HCT116 (cell line): Measurements from ENCODE around the gene KLF6. TPM values are rescaled to one million over a fixed set of nuclear protein-coding genes. Genes with fewer than 3 reads are reported as not detected.

ENCODE experiments used
- ATAC-seq: fragments of 200-7000 bp; cut with Tn5 transposase; 2 replicates; pipeline ENCODE4 v1.9.1; 2020; ENCODE audit warnings: mild to moderate bottlenecking, moderate library complexity
- Bru-seq: library from RNA; stranded (reverse); fragments of 400-500 nt; gene quantifications from one replicate; lab custom pipeline; 2021; lab: Mats Ljungman, UMichigan
- BruChase-seq, 2 experiments: library from RNA; stranded (reverse); fragments of 400-500 nt; gene quantifications; one replicate each; lab custom pipeline; 2021; lab: Mats Ljungman, UMichigan
- BruUV-seq: library from RNA; stranded (reverse); fragments of 400-500 nt; replicated peaks from 2 replicates; lab custom pipeline; 2021; lab: Mats Ljungman, UMichigan
- CTCF ChIA-PET: fragments of 300-600 bp; sonication (Branson Sonifier 250); formaldehyde crosslinking; loops from one replicate; lab custom pipeline; 2021; ENCODE audit warnings: antibody characterized with exemption; lab: Charles Lee
- POLR2A ChIA-PET: fragments of 300-600, 350-600 bp; sonication (Branson Sonifier 250); formaldehyde crosslinking; loops from one replicate; lab custom pipeline; 2021; ENCODE audit warnings: antibody characterized with exemption; lab: Charles Lee
- RAD21 ChIA-PET, 2 experiments: fragments of 300-600 bp; sonication (Branson Sonifier 250); formaldehyde crosslinking; loops; one replicate each; lab custom pipeline; 2023; ENCODE audit warnings: low total read pairs in 2 of 2; ENCODE audit not compliant: uncharacterized antibody in 2 of 2, unreplicated experiment in 2 of 2, low non-redundant PET in 1 of 2; lab: Charles Lee
- DNase-seq: peaks from one replicate; pipeline ENCODE4 v3.0.0-alpha.2; 2010; ENCODE audit warnings: low read depth, low spot score
- H2AFZ ChIP-seq: fragments of 200-600 bp; shearing (Covaris generic), sonication (generic); 2 replicates; pipeline ENCODE4 v1.6.1; 2017; ENCODE audit warnings: low read depth, mixed run types, mixed read lengths, antibody characterized with exemption, low read length; ENCODE audit not compliant: poor library complexity, severe bottlenecking
- H3K27ac ChIP-seq: 2 replicates; pipeline ENCODE4 v1.5.1; 2012; ENCODE audit warnings: low read depth, low read length
- H3K27me3 ChIP-seq: fragments of 200-600 bp; sonication (generic); 2 replicates; pipeline ENCODE4 v1.6.1; 2016; ENCODE audit warnings: mixed run types, low read length, mixed read lengths; ENCODE audit not compliant: insufficient read depth
- H3K36me3 ChIP-seq, 2 experiments: fragments of 200-500 bp in 1 of 2; fragments of 200-600 bp in 1 of 2; sonication (Bioruptor generic) in 1 of 2; sonication (generic) in 1 of 2; 2 replicates each; pipeline versions ENCODE4 v1.5.1 to v1.6.1; 2014 to 2016; ENCODE audit warnings: low read length in 2 of 2, inconsistent platforms in 1 of 2, mixed read lengths in 1 of 2, mixed run types in 1 of 2; ENCODE audit not compliant: insufficient read depth in 2 of 2, control insufficient read depth in 1 of 2
- H3K4me1 ChIP-seq, 2 experiments: fragments of 200-600 bp in 1 of 2; sonication (generic) in 1 of 2; 2 replicates each; pipeline versions ENCODE4 v1.5.1 to v1.6.1; 2012 to 2017; ENCODE audit warnings: low read length in 2 of 2, inconsistent platforms in 1 of 2, mild to moderate bottlenecking in 1 of 2, mixed read lengths in 1 of 2, mixed run types in 1 of 2, moderate library complexity in 1 of 2; ENCODE audit not compliant: insufficient read depth in 2 of 2, control insufficient read depth in 1 of 2
- H3K4me2 ChIP-seq: fragments of 200-600 bp; sonication (generic); 2 replicates; pipeline ENCODE4 v1.6.1; 2017; ENCODE audit warnings: mixed run types, low read length, mixed read lengths
- H3K4me3 ChIP-seq, 2 experiments: fragments of 200-600 bp in 1 of 2; sonication (generic) in 1 of 2; replicated peaks in 1 of 2; 2 replicates each; pipeline ENCODE4 v1.5.1; 2011 to 2016; ENCODE audit warnings: low read length in 2 of 2, control low read depth in 1 of 2, low read depth in 1 of 2, mild to moderate bottlenecking in 1 of 2, mixed read lengths in 1 of 2, mixed run types in 1 of 2
- H3K79me2 ChIP-seq: fragments of 200-600 bp; sonication (generic); 2 replicates; pipeline ENCODE4 v1.6.1; 2017; ENCODE audit warnings: mild to moderate bottlenecking, mixed run types, low read length, moderate library complexity, mixed read lengths; ENCODE audit not compliant: insufficient read depth
- H3K9ac ChIP-seq: fragments of 200-600 bp; sonication (generic); 2 replicates; pipeline ENCODE4 v1.6.1; 2016; ENCODE audit warnings: low read length, mixed read lengths
- H3K9me2 ChIP-seq: fragments of 200-600 bp; sonication (generic), shearing (Covaris generic); 2 replicates; pipeline ENCODE4 v1.6.1; 2017; ENCODE audit warnings: mixed run types, mild to moderate bottlenecking, moderate library complexity; ENCODE audit not compliant: insufficient read depth
- H3K9me3 ChIP-seq, 2 experiments: fragments of 200-500 bp in 1 of 2; fragments of 200-600 bp in 1 of 2; sonication (Bioruptor generic) in 1 of 2; sonication (generic) in 1 of 2; 2 replicates each; pipeline ENCODE4 v1.6.1; 2014 to 2017; ENCODE audit warnings: low read length in 2 of 2, mixed read lengths in 2 of 2, inconsistent platforms in 1 of 2, low read depth in 1 of 2, mild to moderate bottlenecking in 1 of 2, mixed run types in 1 of 2, moderate library complexity in 1 of 2; ENCODE audit not compliant: control insufficient read depth in 1 of 2, insufficient read depth in 1 of 2
- H4K20me1 ChIP-seq: fragments of 200-600 bp; sonication (generic), shearing (Covaris generic); 2 replicates; pipeline ENCODE4 v1.6.1; 2017; ENCODE audit warnings: mixed run types, mild to moderate bottlenecking, moderate library complexity; ENCODE audit not compliant: insufficient read depth
- ATF3 ChIP-seq: IDR thresholded peaks from 2 replicates; pipeline ENCODE4 v1.6.1; 2012
- CBX3 ChIP-seq: IDR thresholded peaks from 2 replicates; pipeline ENCODE4 v1.6.1; 2012; ENCODE audit warnings: low read depth
- CTCF ChIP-seq, 3 experiments: fragments of 200-600 bp in 1 of 3; sonication (generic) in 1 of 3; IDR thresholded peaks in 2 of 3; conservative IDR thresholded peaks in 1 of 3; 2 replicates each; pipeline ENCODE4 v1.5.1; 2012 to 2017; ENCODE audit warnings: low read depth in 2 of 3, low read length in 2 of 3, antibody characterized with exemption in 1 of 3, borderline replicate concordance in 1 of 3, control low read depth in 1 of 3, mild to moderate bottlenecking in 1 of 3, mixed read lengths in 1 of 3, mixed run types in 1 of 3, moderate library complexity in 1 of 3; ENCODE audit not compliant: insufficient read depth in 1 of 3
- EGR1 ChIP-seq: IDR thresholded peaks from 2 replicates; pipeline ENCODE4 v1.6.1; 2012; ENCODE audit warnings: low read depth
- EZH2 ChIP-seq: fragments of 200-600 bp; sonication (generic); IDR thresholded peaks from 2 replicates; pipeline ENCODE4 v1.6.1; 2017; ENCODE audit warnings: antibody characterized with exemption, mixed run types
- FOSL1 ChIP-seq: IDR thresholded peaks from 2 replicates; pipeline ENCODE4 v1.6.1; 2012; ENCODE audit warnings: low read depth
- JUND ChIP-seq: IDR thresholded peaks from 2 replicates; pipeline ENCODE4 v1.6.1; 2012
- MAX ChIP-seq: IDR thresholded peaks from 2 replicates; pipeline ENCODE4 v1.6.1; 2012
- POLR2A ChIP-seq: IDR thresholded peaks from 2 replicates; pipeline ENCODE4 v1.7.0; 2011; ENCODE audit warnings: borderline replicate concordance; ENCODE audit not compliant: insufficient read depth, insufficient read length; ENCODE audit errors: extremely low read depth
- POLR2AphosphoS5 ChIP-seq: IDR thresholded peaks from 2 replicates; pipeline ENCODE4 v1.6.1; 2011; ENCODE audit warnings: mild to moderate bottlenecking, low read depth, low read length, moderate library complexity
- RAD21 ChIP-seq: IDR thresholded peaks from 2 replicates; pipeline ENCODE4 v1.6.1; 2012; ENCODE audit warnings: low read depth, mild to moderate bottlenecking
- SIN3A ChIP-seq: IDR thresholded peaks from 2 replicates; pipeline ENCODE4 v1.6.1; 2012; ENCODE audit warnings: low read depth
- SP1 ChIP-seq: IDR thresholded peaks from 2 replicates; pipeline ENCODE4 v1.6.1; 2012; ENCODE audit warnings: low read depth
- SRF ChIP-seq: IDR thresholded peaks from 2 replicates; pipeline ENCODE4 v1.6.1; 2012; ENCODE audit warnings: low read depth
- TCF7L2 ChIP-seq: IDR thresholded peaks from 2 replicates; pipeline ENCODE4 v1.7.0; 2011; ENCODE audit warnings: borderline replicate concordance, inconsistent platforms; ENCODE audit not compliant: insufficient read depth, insufficient read length; ENCODE audit errors: extremely low read depth
- YY1 ChIP-seq: IDR thresholded peaks from 2 replicates; pipeline ENCODE4 v1.6.1; 2011; ENCODE audit warnings: low read length, low read depth, moderate library complexity, mild to moderate bottlenecking; ENCODE audit not compliant: insufficient replicate concordance; ENCODE audit errors: extremely low read depth
- ZBTB33 ChIP-seq: IDR thresholded peaks from 2 replicates; pipeline ENCODE4 v1.6.1; 2011; ENCODE audit warnings: mild to moderate bottlenecking, low read length, moderate library complexity; ENCODE audit not compliant: insufficient replicate concordance; ENCODE audit errors: extremely low read depth
- ZNF274 ChIP-seq: fragments of 200-500 bp; sonication (Bioruptor generic); IDR thresholded peaks from 2 replicates; pipeline ENCODE4 v1.6.1; 2014; ENCODE audit warnings: mild to moderate bottlenecking, low read depth, low read length, inconsistent platforms
- intact Hi-C: fragments of 100-400 bp; cut with micrococcal nuclease; formaldehyde crosslinking; loops from 2 replicates; pipeline ENCODE4 v1.10.0; 2022
- long read RNA-seq: library from polyadenylated mRNA; unstranded; transcript quantifications from one replicate; pipeline ENCODE4 v2.0.0, GENCODE V29; 2021; ENCODE audit not compliant: unreplicated experiment
- polyA plus RNA-seq: library from polyadenylated mRNA; unstranded; fragments of >200 nt; gene quantifications from 2 replicates; pipeline ENCODE4 v1.2.1, GENCODE V29; 2012; ENCODE audit warnings: missing spikeins
- total RNA-seq: library from RNA; stranded (reverse); gene quantifications from one replicate; pipeline ENCODE4 v1.2.1, GENCODE V29; 2021; ENCODE audit not compliant: unreplicated experiment

Gene KLF6
- total RNA-seq (82.2 TPM), Bru-seq, nascent RNA (percentile 99 among the genes with signal in this experiment), BruChase-seq, experiment 1, labeled RNA remaining after a 6-hour chase (percentile 84 among the genes with signal in this experiment), BruChase-seq, experiment 2, labeled RNA remaining after a 2-hour chase (percentile 96 among the genes with signal in this experiment)
- 119 and 155 TPM in 2 replicates for polyA plus RNA-seq
- long read RNA-seq, full-length matches to known transcripts: 94 of 133 reads
- long read RNA-seq, partial matches to known transcripts: 12 of 133 reads
- long read RNA-seq, other reads (novel, unspliced or antisense): 27 of 133 reads

- Histone ChIP-seq H4K20me1 (peaks cover 21% of the 10 kb centered on the region; the same call in 1 of the 2 replicates), H3K9ac (peak within 1 kb of the TSS; percentile 94), H3K36me3 (peaks cover 25 to 40% of the 10 kb centered on the region in 2 experiments), H2AFZ (no peak within 1 kb of the TSS), H3K79me2 (peaks cover 54% of the 10 kb centered on the region), H3K4me3 (peak within 1 kb of the TSS; percentile 89 to 91), H3K27me3 (no peaks in the 10 kb centered on the region), H3K9me2 (no peaks in the 10 kb centered on the region), H3K9me3 (no peaks in the 10 kb centered on the region), H3K4me2 (peak within 1 kb of the TSS; percentile 96), H3K27ac (peak within 1 kb of the TSS; percentile 98), H3K4me1 (peaks cover 42 to 70% of the 10 kb centered on the region in 2 experiments)
- intact Hi-C loops: loop anchor here (5.0 to 10.0 kb wide), 2 partner anchors 370 to 878 kb away; no protein-coding TSS in a partner anchor
- ChIA-PET RAD21 (interaction anchor here (0.6 to 1.0 kb wide), 5 partner anchors 25 to 112 kb away, joined by 3 to 8 read pairs (median 5); no protein-coding TSS in a partner anchor), CTCF (interaction anchor here (0.6 to 1.2 kb wide), 4 partner anchors 9 to 985 kb away, joined by 3 to 4 read pairs (median 3); no protein-coding TSS in a partner anchor), POLR2A (interaction anchor here (0.6 to 3.2 kb wide), 53 partner anchors 8 to 1037 kb away, joined by 3 to 83 read pairs (median 5); no protein-coding TSS in a partner anchor)
- ATAC-seq: no peak; the same call in none of the 2 replicates
- no TSS peak for BruUV-seq
- no peak for DNase-seq
- peak; percentile 35 for TF ChIP-seq SIN3A
- TF ChIP-seq ZNF274: no peak
- TF ChIP-seq POLR2AphosphoS5: peak; percentile 51; the same call in 1 of the 2 replicates
- TF ChIP-seq SP1: no peak
- no peak for TF ChIP-seq SRF
- no peak; the same call in 1 of the 2 replicates for TF ChIP-seq RAD21
- TF ChIP-seq EGR1: peak; percentile 53; the same call in 1 of the 2 replicates
- TF ChIP-seq TCF7L2: no peak
- no peak for TF ChIP-seq CBX3
- no peak for TF ChIP-seq ATF3
- TF ChIP-seq CTCF (IDR thresholded peaks at IDR 0.05 in 2 of 3, conservative IDR thresholded peaks at IDR 0.05 in 1 of 3; ENCODE audit: borderline replicate concordance in 1 of 3, insufficient read depth in 1 of 3, low read depth in 2 of 3, low read length in 2 of 3): no peak
- no peak for TF ChIP-seq MAX
- TF ChIP-seq POLR2A: peak; percentile 47
- no peak for TF ChIP-seq EZH2
- TF ChIP-seq FOSL1: no peak
- no peak for TF ChIP-seq JUND
- TF ChIP-seq YY1: no peak
- TF ChIP-seq ZBTB33: no peak
Observed at GRCh38 chr10:3784510-3785250, at the start of gene KLF6. KLF6 (minus strand) TSS chr10:3785209; CDS start chr10:3785014, 195 bp downstream.
